PC-9 (cell line): Measurements from ENCODE around the gene DXO. TPM values are rescaled to one million over a fixed set of nuclear protein-coding genes. Genes with fewer than 3 reads are reported as not detected.

Experiments used
- BruUV-seq: library from RNA; stranded (reverse); fragments of 400-500 nt; replicated peaks from 2 replicates; lab custom pipeline; 2021; lab: Mats Ljungman, UMichigan
- CTCF ChIA-PET: fragments of 300-600 bp; sonication (Branson Sonifier 250); formaldehyde crosslinking; loops from one replicate; lab custom pipeline; 2022; ENCODE audit warnings: antibody characterized with exemption; lab: Charles Lee
- POLR2A ChIA-PET: fragments of 300-600 bp; sonication (Branson Sonifier 250); formaldehyde crosslinking; loops from one replicate; lab custom pipeline; 2022; ENCODE audit warnings: antibody characterized with exemption; ENCODE audit not compliant: unreplicated experiment; lab: Charles Lee
- DNase-seq, 2 experiments: peaks; one replicate each; pipeline versions ENCODE4 v3.0.0 to v3.0.0-alpha.2; 2015 to 2022; ENCODE audit warnings: mixed read lengths in 1 of 2
- H2AFZ ChIP-seq: fragments of 200-600 bp; sonication (generic); 2 replicates; pipeline ENCODE4 v1.8.1; 2017; ENCODE audit warnings: antibody characterized with exemption
- H3F3A ChIP-seq: fragments of 200-600 bp; sonication (generic); 2 replicates; pipeline ENCODE4 v1.8.1; 2017; ENCODE audit warnings: antibody characterized with exemption, mild to moderate bottlenecking, low read depth; ENCODE audit not compliant: insufficient read depth
- H3K27ac ChIP-seq: fragments of 200-600 bp; sonication (generic); 2 replicates; pipeline ENCODE4 v1.6.1; 2016; ENCODE audit warnings: mixed run types
- H3K27me3 ChIP-seq: fragments of 200-600 bp; sonication (generic); 2 replicates; pipeline ENCODE4 v1.6.1; 2016; ENCODE audit warnings: low read depth, mixed run types; ENCODE audit not compliant: insufficient read depth
- H3K36me3 ChIP-seq: fragments of 200-600 bp; sonication (generic); 2 replicates; pipeline ENCODE4 v1.6.1; 2016; ENCODE audit warnings: low read depth, mixed run types
- H3K4me1 ChIP-seq: fragments of 200-600 bp; sonication (generic); replicated peaks from 2 replicates; pipeline ENCODE4 v1.6.1; 2016; ENCODE audit warnings: mixed run types; ENCODE audit not compliant: insufficient read depth
- H3K4me2 ChIP-seq: fragments of 200-600 bp; sonication (generic); 2 replicates; pipeline ENCODE4 v1.6.1; 2017; ENCODE audit warnings: mixed run types
- H3K4me3 ChIP-seq: fragments of 200-600 bp; sonication (generic); 2 replicates; pipeline ENCODE4 v1.6.1; 2016; ENCODE audit warnings: mixed run types
- H3K79me2 ChIP-seq: fragments of 200-600 bp; sonication (generic); 2 replicates; pipeline ENCODE4 v1.6.1; 2017; ENCODE audit warnings: low read depth, mixed run types
- H3K9me2 ChIP-seq: fragments of 200-600 bp; sonication (generic); 2 replicates; pipeline ENCODE4 v1.8.1; 2017; ENCODE audit warnings: mild to moderate bottlenecking; ENCODE audit not compliant: insufficient read depth
- H3K9me3 ChIP-seq: fragments of 200-600 bp; sonication (generic); 2 replicates; pipeline ENCODE4 v1.8.1; 2016; ENCODE audit warnings: low read depth; ENCODE audit not compliant: insufficient read depth
- H4K20me1 ChIP-seq: fragments of 200-600 bp; sonication (generic); 2 replicates; pipeline ENCODE4 v1.8.1; 2017; ENCODE audit not compliant: insufficient read depth
- CTCF ChIP-seq: fragments of 200-600 bp; sonication (generic); conservative IDR thresholded peaks from 2 replicates; pipeline ENCODE4 v1.6.1; 2017; ENCODE audit warnings: mixed run types, antibody characterized with exemption, mild to moderate bottlenecking, moderate library complexity
- EZH2 ChIP-seq: fragments of 200-600 bp; sonication (generic); IDR thresholded peaks from 2 replicates; pipeline ENCODE4 v1.8.0; 2017; ENCODE audit warnings: antibody characterized with exemption, low read depth
- intact Hi-C: fragments of 100-400 bp; cut with micrococcal nuclease; formaldehyde crosslinking; loops from one replicate; pipeline ENCODE4 v1.10.0; 2022; ENCODE audit not compliant: unreplicated experiment
- total RNA-seq: library from RNA; stranded (reverse); gene quantifications from 2 replicates; pipeline ENCODE4 v1.2.3, GENCODE V29; 2021

The DXO gene
- total RNA-seq, 1 experiment from 2014 or later, result 24.5 TPM

- Histone ChIP-seq H3K27ac (peak overlapping the region; percentile 86), H3F3A (peaks cover 15% of the 10 kb centered on the region), H3K4me1 (peaks cover 15% of the 10 kb centered on the region), H4K20me1 (no peaks in the 10 kb centered on the region), H3K79me2 (peaks cover 44% of the 10 kb centered on the region), H3K36me3 (0 out of 2 replicates have a peak, but pooled peaks cover 4% of the 10 kb centered on the region), H3K4me3 (peak overlapping the region; percentile 88), H3K9me2 (no peaks in the 10 kb centered on the region), H3K9me3 (no peaks in the 10 kb centered on the region), H2AFZ (peak overlapping the region; percentile 82), H3K27me3 (no peaks in the 10 kb centered on the region), H3K4me2 (peak overlapping the region; percentile 92)
- intact Hi-C loops, result loop anchor here (1.0 kb wide), 1 partner anchor 14 kb away; the partner anchor contains the start of gene SKIC2
- ChIA-PET CTCF (interaction anchor here (0.6 kb wide), 1 partner anchor 145 kb away, joined by 4 read pairs; no protein-coding TSS in a partner anchor), POLR2A (interaction anchor here (0.8 to 1.5 kb wide), 5 partner anchors 21 to 205 kb away, joined by 3 to 8 read pairs (median 6); partner anchors contain the start of genes CFB and EHMT2)
- BruUV-seq, result TSS peak; percentile 64
- TF ChIP-seq CTCF (no peak), EZH2 (no peak)
- no peak for DNase-seq
These were observed 892 bp upstream of the DXO start for GRCh38 chr6:31972709-31973350.

GRCh38 chr6:31971279-31971992, 502 bp downstream of the DXO start:
- Histone ChIP-seq H4K20me1 (no peaks in the 10 kb centered on the region), H3K4me2 (peak overlapping the region; percentile 92), H3K4me1 (peaks cover 15% of the 10 kb centered on the region), H3K36me3 (0 out of 2 replicates have a peak, but pooled peaks cover 4% of the 10 kb centered on the region), H3K4me3 (peak overlapping the region; percentile 88), H2AFZ (peak overlapping the region; percentile 82), H3F3A (peaks cover 15% of the 10 kb centered on the region), H3K9me2 (no peaks in the 10 kb centered on the region), H3K27ac (peak overlapping the region; percentile 86), H3K9me3 (no peaks in the 10 kb centered on the region), H3K27me3 (no peaks in the 10 kb centered on the region), H3K79me2 (peaks cover 44% of the 10 kb centered on the region)
- ChIA-PET CTCF (no interaction called here), POLR2A (interaction anchor here (0.5 to 1.5 kb wide), 9 partner anchors 19 to 923 kb away, joined by 3 to 8 read pairs (median 6); partner anchors contain the start of gene CFB)
- intact Hi-C loops, result no loop called here
- TF ChIP-seq CTCF (no peak), EZH2 (no peak)
- DNase-seq, result no peak
- BruUV-seq, result TSS peak; percentile 68

- Histone ChIP-seq H3K27ac (peak overlapping the region; percentile 86), H4K20me1 (no peaks in the 10 kb centered on the region), H3K9me2 (no peaks in the 10 kb centered on the region), H2AFZ (no peak overlapping the region), H3F3A (peaks cover 15% of the 10 kb centered on the region), H3K79me2 (peaks cover 44% of the 10 kb centered on the region), H3K9me3 (no peaks in the 10 kb centered on the region), H3K4me1 (peaks cover 15% of the 10 kb centered on the region), H3K4me2 (peak overlapping the region; percentile 92), H3K36me3 (0 out of 2 replicates have a peak, but pooled peaks cover 4% of the 10 kb centered on the region), H3K27me3 (no peaks in the 10 kb centered on the region), H3K4me3 (peak overlapping the region; percentile 88)
- intact Hi-C loops, result no loop called here
- TF ChIP-seq EZH2, result no peak
- TF ChIP-seq CTCF, result no peak
- POLR2A ChIA-PET, result interaction anchor here (0.6 kb wide), 2 partner anchors 157 to 225 kb away, joined by 4 to 7 read pairs; partner anchors contain the start of gene ATF6B
- CTCF ChIA-PET, result interaction anchor here (0.7 kb wide), 1 partner anchor 1014 kb away, joined by 3 read pairs; no protein-coding TSS in a partner anchor
- no peak for DNase-seq
- no TSS peak for BruUV-seq
These were observed 1.2 kb downstream of the DXO start for GRCh38 chr6:31970604-31971271.
